HuH-7.5 (cell line): Measurements from ENCODE around the gene SORT1.
"Not testable (repeated sequence)": the region's sequence is repeated elsewhere in the genome, so short reads cannot be mapped to it uniquely, and the experiment has no call there.

Source experiments
- DNase-seq: peaks from one replicate; pipeline ENCODE4 v3.0.0; 2011; ENCODE audit warnings: low spot score

The SORT1 gene

GRCh38 chr1:109397581-109398342 lies at the start of gene SORT1:
Gene SORT1, minus strand, starts transcription at chr1:109397918. Its CDS starts 26 bp downstream, at chr1:109397892.
- DNase-seq, result peak; percentile 81

DNA sequence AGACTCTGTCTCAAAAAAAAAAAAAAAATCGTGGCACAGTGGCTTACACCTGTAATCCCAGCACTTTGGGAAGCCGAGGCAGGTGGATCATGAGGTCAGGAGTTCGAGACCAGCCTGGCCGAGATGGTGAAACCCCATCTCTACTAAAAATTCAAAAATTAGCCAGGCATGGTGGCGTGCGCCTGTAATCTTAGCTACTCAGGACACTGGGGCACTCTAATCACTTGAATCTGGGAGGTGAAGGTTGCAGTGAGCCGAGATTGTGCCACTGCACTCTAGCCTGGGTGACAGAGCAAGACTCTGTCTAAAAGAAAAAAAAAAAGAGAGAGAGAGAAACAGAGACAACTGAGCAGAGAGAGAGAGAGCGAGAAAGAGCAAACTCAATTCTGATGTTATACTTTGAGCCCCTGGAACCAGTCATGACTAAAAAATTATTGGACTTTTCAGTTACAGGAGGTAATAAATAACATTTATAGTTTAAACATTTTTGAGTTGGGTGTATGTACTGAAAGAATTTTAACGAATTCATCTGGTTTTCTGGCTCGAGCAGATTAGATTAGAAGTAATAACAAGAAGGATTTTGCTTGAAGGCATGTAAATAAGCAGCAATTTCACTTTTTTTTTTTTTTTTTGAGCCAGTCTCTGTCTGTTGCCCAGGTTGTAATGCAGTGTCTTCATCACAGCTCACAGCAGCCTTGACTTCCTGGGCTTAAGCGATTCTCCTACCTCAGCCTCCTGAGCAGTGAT lies 48.4 kb upstream of the SORT1 start:
- DNase-seq, result not testable (repeated sequence)

- DNase-seq, result no peak
Observed at GRCh38 chr1:109444346-109444745, 46.6 kb upstream of the SORT1 start.

GRCh38 chr1:109443476-109443875 lies 45.8 kb upstream of the SORT1 start:
- no peak for DNase-seq

DNA sequence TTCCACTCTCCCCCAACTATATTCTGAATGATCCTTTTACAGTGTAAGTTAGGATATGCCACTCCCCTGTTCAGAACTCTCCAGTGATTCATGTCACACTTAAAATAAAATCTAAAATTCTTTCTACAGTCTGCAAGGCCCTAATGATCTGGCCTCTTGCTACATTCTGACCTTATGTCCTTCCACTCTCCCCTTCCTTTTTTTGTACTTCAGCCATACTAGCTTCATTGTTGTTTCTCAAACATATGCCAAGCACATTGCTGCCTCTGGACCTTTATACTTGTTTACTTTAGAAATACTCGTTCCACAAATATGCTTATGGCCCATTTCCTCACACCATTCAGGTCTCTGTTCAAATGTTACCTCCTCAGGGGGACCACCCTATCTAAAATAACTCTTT lies 43.4 kb upstream of the SORT1 start:
- no peak for DNase-seq

GRCh38 chr1:109438798-109439297 lies 41.1 kb upstream of the SORT1 start:
- DNase-seq, result peak; percentile 12

DNA sequence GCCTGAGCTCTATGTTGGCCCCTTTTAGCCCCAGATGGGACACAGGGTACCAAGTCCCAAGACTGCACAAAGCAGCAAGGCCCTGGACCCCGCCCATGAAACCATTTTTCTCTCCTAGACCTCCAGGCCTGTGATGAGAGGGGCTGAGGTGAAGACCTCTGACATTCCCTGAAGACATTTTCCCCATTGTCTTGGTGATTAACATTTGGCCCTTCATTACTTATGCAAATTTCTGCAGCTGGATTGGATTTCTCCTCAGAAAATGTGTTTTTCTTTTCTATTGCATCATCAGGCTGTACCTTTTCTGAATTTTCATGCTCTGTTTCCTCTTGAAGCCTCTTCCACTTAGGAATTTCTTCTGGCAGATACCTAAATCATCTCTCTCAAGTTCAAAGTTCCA lies 36.8 kb upstream of the SORT1 start:
- DNase-seq, result no peak

- no peak for DNase-seq
Observed at GRCh38 chr1:109433322-109433721, 35.6 kb upstream of the SORT1 start.

DNA sequence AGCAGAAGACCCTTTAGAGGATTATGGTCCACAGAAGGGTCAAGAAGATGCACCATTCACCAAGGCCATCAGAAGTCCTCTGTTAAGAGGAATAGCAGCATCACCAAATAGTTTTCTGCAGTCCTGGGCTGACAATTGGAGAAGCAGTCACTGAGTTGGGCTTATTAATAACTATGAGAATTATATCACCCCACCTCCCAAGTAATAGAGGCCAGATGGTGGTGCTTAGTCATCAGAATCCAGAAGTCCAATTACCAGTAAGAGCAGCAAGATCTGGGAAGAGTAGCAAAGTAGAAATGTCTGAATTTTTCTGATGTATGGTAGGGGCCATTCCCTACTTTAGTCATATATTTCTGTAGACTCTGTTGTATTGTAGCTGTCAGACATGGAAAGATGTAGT lies 34.6 kb upstream of the SORT1 start:
- DNase-seq, result no peak

DNA sequence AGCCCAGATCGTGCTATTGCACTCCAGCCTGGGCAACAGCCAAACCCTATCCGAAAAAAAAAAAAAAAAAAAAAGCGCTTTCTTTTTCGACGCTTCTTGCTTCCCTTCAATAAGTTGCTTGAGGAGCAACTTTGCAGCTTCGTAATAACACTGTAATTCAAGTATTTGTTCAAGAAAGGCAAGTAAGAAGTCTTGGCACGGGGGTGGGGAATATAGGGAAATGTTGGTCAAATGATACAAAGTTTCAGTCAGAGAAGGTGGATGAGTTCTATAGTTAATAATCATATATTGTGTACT lies 29.4 kb upstream of the SORT1 start:
- no peak for DNase-seq

DNA sequence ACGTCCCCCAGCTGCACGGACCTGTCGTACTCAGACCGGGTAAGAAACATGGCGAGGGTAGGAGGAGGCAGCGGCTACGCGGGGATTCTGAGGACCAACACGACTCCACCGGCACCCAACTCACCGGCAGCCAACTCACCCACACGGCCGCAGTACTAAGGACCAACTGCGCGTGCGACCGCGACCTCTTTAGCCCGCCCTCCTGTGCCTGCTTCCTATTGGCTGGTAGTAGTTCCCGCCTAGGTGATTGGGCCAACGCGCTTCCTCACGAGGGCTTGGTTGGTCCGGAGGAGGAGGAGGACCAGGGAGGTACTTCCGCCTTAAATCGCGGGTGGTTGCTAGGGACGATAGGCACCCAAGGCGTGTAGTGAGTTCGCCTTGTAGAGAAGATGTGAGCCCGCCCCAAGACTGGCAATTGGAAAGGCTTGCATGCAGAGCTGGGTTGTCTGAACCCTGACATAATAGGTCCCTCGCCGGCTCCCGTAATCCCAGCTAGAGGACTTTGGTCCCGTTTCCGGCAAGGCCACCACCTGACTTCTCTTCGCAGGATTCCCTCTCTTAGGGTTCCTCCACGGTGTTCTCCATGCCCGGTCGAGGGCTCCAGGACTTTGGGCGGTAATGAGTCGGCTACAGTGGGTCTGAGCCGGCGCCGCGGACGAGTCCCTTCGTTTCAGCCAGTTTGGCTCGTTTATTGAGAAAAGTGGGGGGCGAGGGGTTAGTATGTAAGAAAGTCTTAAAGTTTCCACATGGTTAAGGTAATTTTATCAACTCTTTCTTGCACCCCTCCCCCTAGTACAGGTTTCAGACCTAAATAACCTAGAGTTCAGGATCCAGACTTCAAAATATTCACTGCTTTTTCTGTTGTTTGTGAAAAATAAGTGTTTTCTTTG lies 28.8 kb upstream of the SORT1 start, which contains the start of gene PSMA5:
Gene PSMA5, minus strand, starts transcription at position 168 of the 890 bp plus-strand sequence. Its CDS starts 118 bp downstream, at position 50.
- peak; percentile 77 for DNase-seq

DNA sequence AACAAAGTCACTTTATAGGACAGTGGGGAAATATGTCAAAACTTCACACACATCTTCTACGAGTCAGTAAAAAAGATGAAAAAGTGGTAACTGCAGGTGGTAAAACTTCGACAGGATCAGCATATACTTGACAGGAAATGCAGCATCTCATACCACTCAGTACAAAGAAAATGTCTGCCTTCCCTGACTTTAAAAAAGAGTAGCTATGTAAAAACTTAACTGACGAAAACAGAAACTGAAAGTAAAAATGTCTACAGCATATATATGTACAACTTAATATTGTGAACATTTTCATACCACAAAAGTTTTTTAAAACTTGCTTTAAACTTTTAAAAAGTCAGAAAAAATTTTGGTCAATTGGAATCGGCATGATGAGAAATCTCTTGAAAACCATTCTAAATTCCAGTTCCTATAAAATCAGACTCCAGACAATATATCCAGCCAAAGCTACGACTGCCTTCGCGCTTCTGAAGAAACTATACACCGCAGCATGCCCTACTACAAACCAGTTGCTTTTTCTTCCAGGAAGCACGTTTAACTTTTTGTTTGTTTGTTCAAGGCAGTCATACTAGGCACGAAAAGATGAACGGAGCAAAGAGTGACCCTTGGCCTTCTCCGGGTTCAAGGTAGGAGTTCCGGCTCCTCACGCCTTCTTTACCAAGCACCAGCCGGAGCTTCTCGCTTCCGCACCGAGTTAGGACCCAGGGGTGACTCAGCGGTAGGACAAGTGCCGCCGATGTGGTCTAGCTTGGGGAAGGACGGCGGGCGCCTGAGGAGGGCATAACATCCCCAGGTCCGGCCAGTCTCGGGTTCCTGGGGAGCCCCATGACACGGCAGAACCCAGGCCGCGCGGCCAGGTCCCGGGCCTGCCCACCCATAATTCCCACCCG lies 27.9 kb upstream of the SORT1 start:
- peak; percentile 23 for DNase-seq

DNA sequence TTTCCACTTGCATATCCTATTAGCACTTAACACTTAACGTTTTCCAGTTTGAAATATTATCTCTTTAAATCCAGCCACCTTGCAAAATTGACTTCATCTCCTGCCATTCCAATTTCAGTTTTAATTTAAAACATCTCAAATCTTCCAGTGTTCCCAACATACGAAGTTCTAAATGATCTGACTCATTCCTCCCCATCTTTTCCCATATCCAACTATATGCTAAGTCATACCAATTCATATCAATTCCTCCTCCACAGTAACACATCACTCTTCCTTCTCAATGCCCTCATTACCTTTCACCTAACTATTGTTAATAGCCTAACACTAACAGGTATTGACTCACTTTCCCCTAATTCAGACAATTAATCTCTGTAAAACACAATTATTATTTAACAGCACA lies 25.8 kb upstream of the SORT1 start:
- DNase-seq, result no peak

DNA sequence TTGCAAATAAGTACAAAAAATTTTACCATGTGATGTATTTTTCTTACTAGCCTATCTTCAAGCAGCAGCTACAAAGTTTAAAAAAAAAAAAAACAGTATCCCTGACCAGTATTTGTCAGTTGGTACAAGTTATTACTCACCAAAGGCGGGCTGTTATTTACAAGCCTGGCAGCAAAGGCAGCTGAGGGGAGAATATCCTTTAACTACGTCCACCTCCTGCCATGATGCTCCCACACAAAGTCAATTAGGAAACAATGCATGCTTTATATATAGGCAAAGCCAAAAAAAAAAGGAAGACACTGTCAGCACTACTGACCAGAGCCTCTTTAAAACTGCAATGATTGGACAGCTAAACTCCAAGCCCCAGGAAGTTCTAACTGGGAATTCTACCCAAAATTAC lies 14.8 kb upstream of the SORT1 start:
- DNase-seq, result no peak

DNA sequence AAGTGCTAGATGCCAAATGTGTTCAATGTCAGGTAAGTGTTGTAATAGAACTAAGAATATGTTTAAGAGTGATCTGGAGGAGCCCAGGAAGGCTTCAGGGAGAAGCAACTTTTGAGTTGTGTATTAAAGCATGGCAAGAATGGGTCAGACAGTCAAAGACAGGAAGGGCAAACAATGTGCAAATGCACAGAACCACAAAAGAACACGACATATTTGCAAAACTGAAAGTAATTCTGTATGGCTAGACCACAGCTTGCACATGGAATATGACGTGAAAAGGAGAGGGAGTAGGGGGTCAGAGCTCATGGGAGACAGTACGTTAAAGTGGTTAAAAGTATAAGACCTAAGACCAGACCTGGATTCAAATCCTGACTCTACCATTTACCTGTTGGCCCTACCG lies 7.1 kb upstream of the SORT1 start:
- DNase-seq, result no peak

- DNase-seq, result no peak
Observed at GRCh38 chr1:109402025-109402424, 4.3 kb upstream of the SORT1 start.

DNA sequence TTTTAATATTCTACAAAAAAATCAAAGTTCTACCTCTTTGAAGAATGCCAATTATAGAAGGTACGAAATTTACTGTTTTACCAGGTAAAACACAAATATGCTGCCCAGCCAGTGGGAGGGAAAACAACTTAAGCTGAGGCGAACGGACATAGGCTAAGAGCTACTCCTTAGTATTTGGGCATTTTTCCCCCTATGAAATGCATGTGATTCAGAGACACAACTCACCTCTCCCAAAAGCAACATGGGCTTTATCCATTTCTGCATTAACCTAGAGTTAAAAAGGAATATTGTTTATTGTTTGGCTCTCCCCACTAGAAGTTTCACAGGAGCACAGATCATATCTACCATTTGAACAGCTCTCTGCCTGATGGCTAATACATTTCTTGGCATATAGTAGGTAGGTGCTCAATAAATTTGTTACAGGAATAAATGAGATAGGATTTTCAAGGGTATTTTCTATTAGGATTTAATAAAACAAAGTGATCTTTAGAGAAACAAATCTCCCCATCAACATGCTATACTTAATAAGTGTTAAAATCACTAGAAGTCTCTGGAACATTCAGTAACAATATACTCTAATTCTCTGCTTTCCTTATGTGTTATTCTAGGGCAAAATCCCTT lies 2.4 kb upstream of the SORT1 start:
- no peak for DNase-seq

GRCh38 chr1:109399326-109399957 lies 1.7 kb upstream of the SORT1 start:
- no peak for DNase-seq

GRCh38 chr1:109398343-109399225 lies 866 bp upstream of the SORT1 start:
- no peak for DNase-seq
